ENCODE data around the gene FAM3D.

DNA sequence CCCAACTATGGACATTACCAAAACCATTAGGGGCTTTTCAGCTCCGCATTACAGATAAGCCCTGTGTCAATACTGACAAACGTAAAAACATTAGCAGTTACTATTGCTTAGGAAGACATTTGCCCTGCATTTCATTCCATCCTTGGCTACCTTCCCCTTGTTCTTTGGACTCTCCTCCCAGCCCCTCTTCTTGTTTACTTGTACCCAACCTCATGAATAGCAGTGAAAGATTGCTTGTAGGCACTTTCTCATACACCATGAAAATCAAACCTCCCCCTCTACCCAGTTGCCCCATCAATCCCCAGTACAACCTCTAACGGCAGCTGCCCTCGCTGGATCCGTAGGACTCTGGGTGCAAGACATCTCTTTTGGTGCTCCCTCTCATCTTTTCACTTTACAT lies 72.5 kb downstream of the FAM3D start:
- TF ChIP-seq, protein P1, sequence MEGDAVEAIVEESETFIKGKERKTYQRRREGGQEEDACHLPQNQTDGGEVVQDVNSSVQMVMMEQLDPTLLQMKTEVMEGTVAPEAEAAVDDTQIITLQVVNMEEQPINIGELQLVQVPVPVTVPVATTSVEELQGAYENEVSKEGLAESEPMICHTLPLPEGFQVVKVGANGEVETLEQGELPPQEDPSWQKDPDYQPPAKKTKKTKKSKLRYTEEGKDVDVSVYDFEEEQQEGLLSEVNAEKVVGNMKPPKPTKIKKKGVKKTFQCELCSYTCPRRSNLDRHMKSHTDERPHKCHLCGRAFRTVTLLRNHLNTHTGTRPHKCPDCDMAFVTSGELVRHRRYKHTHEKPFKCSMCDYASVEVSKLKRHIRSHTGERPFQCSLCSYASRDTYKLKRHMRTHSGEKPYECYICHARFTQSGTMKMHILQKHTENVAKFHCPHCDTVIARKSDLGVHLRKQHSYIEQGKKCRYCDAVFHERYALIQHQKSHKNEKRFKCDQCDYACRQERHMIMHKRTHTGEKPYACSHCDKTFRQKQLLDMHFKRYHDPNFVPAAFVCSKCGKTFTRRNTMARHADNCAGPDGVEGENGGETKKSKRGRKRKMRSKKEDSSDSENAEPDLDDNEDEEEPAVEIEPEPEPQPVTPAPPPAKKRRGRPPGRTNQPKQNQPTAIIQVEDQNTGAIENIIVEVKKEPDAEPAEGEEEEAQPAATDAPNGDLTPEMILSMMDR (IDR thresholded peaks at IDR 0.05; ENCODE audit: control extremely low read depth in 1 of 3, insufficient read depth in 1 of 3, low read depth in 1 of 3, low read length in 3 of 3) = no peak
- TF ChIP-seq FOSL1 (IDR thresholded peaks at IDR 0.05; ENCODE audit: insufficient read depth, low read depth, low read length) = no peak
